Mesothelial cell of epicardium (in vitro differentiated cells): ENCODE data around the gene LYRM7. TPM values are rescaled to one million over a fixed set of nuclear protein-coding genes. Genes with fewer than 3 reads are reported as not detected.
"Not testable (repeated sequence)": the region's sequence is repeated elsewhere in the genome, so short reads cannot be mapped to it uniquely, and the experiment has no call there.

Source experiments
- DNase-seq, 2 experiments: peaks; one replicate each; pipeline ENCODE4 v3.0.0; 2021; ENCODE audit warnings: low spot score in 2 of 2; ENCODE audit not compliant: unreplicated experiment in 2 of 2
- H3K27ac Mint-ChIP-seq: 2 replicates; pipeline ENCODE4 v1.8.0; 2021; ENCODE audit warnings: mixed read lengths
- H3K27me3 Mint-ChIP-seq: 2 replicates; pipeline ENCODE4 v1.8.0; 2021; ENCODE audit warnings: low read depth, mixed read lengths
- H3K36me3 Mint-ChIP-seq: 2 replicates; pipeline ENCODE4 v1.8.0; 2021; ENCODE audit warnings: mixed read lengths
- H3K4me1 Mint-ChIP-seq: 2 replicates; pipeline ENCODE4 v1.8.0; 2021; ENCODE audit warnings: mixed read lengths
- H3K4me3 Mint-ChIP-seq: 2 replicates; pipeline ENCODE4 v1.8.0; 2021; ENCODE audit warnings: mild to moderate bottlenecking, moderate library complexity, mixed read lengths
- H3K9me3 Mint-ChIP-seq: 2 replicates; pipeline ENCODE4 v1.8.0; 2021; ENCODE audit warnings: mixed read lengths
- CTCF ChIP-seq: fragments of 200-600 bp; sonication (generic); IDR thresholded peaks from one replicate; pipeline ENCODE4 v1.5.0; 2021; ENCODE audit warnings: antibody characterized with exemption; ENCODE audit not compliant: unreplicated experiment
- total RNA-seq: library from RNA; stranded (reverse); gene quantifications from 3 replicates; pipeline ENCODE4 v1.2.1, GENCODE V29; 2021

The LYRM7 gene
- total RNA-seq, 1 donor from 2014 or later: 8.6 TPM

GRCh38 chr5:131186561-131187256 lies 16.0 kb downstream of the LYRM7 start:
- peaks cover 2% of the 10 kb centered on the region for H3K4me1 Mint-ChIP-seq
- no peak for TF ChIP-seq CTCF
- H3K27me3 Mint-ChIP-seq: no peaks in the 10 kb centered on the region
- no peak overlapping the region for H3K27ac Mint-ChIP-seq
- H3K4me3 Mint-ChIP-seq: no peak overlapping the region
- peaks cover 7% of the 10 kb centered on the region for H3K36me3 Mint-ChIP-seq
- DNase-seq: no peak
- H3K9me3 Mint-ChIP-seq: no peaks in the 10 kb centered on the region

DNA sequence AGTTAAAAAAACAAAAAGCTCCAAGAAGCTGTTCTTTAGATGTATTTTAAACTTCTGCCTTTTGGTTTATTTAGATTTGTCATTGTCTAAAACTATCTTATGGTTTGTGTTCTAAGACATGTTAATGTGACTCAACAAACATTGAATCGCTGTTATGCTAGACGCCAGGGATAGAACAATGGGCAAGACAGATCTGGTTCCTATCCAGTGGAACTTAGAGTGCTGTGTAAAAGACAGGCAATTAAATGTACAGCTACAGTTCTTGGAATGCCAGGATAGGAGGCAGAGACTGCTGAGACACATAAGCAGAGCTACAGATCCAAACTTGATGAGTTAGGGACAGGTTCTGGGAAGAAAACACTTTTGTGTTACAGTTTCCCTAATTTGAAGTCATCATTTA lies 22.4 kb downstream of the LYRM7 start:
- no peak overlapping the region for H3K27ac Mint-ChIP-seq
- peaks cover 7% of the 10 kb centered on the region for H3K36me3 Mint-ChIP-seq
- H3K4me1 Mint-ChIP-seq: peaks cover 2% of the 10 kb centered on the region

DNA sequence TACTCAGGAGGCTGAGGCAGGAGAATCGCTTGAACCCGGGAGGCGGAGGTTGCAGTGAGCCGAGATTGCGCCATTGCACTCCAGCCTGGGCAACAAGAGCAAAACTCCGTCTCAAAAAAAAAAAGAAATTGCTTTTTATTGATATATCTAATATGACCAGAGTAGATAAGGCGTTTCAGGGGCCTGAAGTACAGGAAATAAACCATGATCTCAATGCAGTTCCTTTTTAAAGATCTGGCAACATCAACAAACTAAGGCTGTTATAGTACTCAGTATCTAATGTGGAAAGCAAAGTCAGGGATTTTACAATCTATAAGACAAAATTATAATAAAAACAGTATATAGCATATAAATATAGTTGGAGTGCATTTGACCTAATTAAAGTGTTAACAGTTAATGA lies 23.2 kb downstream of the LYRM7 start:
- not testable (repeated sequence) for DNase-seq

More for the DNA sequence above, 22.4 kb downstream of the LYRM7 start:
- Mint-ChIP-seq H3K27me3 (no peaks in the 10 kb centered on the region), H3K4me3 (no peak overlapping the region), H3K9me3 (no peaks in the 10 kb centered on the region)
- no peak for TF ChIP-seq CTCF
- no peak for DNase-seq

DNA sequence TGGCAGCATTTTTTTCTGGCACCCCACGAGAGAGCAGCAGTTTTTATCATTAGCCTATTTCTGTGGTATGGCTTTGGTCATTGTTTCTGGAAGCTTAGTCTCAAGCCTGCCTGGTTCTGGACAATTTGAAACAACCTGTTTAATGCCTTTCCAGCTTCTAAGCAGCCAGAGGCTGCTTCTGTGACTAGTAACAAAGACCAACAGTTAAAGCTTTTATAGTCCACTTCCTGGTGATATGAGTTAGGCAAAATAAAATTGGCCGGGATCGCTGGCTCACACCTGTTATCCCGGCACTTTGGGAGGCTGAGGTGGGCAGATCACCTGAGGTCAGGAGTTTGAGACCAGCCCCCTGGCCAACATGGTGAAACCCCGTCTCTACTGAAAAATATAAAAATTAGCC lies 24.0 kb downstream of the LYRM7 start:
- no peaks in the 10 kb centered on the region for H3K9me3 Mint-ChIP-seq
- TF ChIP-seq CTCF: no peak
- DNase-seq: no peak
- peaks cover 2% of the 10 kb centered on the region for H3K4me1 Mint-ChIP-seq
- no peaks in the 10 kb centered on the region for H3K27me3 Mint-ChIP-seq
- H3K36me3 Mint-ChIP-seq: no peaks in the 10 kb centered on the region
- H3K4me3 Mint-ChIP-seq: no peak overlapping the region
- H3K27ac Mint-ChIP-seq: no peak overlapping the region

More for the DNA sequence above, 23.2 kb downstream of the LYRM7 start:
- H3K4me3 Mint-ChIP-seq, H3K27ac Mint-ChIP-seq, H3K9me3 Mint-ChIP-seq, H3K36me3 Mint-ChIP-seq, H3K4me1 Mint-ChIP-seq, H3K27me3 Mint-ChIP-seq: not testable (repeated sequence)

- Mint-ChIP-seq H3K4me3 (no peak overlapping the region), H3K27ac (no peak overlapping the region), H3K27me3 (no peaks in the 10 kb centered on the region), H3K4me1 (peaks cover 2% of the 10 kb centered on the region), H3K9me3 (no peaks in the 10 kb centered on the region), H3K36me3 (no peaks in the 10 kb centered on the region)
- TF ChIP-seq CTCF: no peak
- no peak for DNase-seq
Observed at GRCh38 chr5:131195696-131196095, 25.0 kb downstream of the LYRM7 start.

DNA sequence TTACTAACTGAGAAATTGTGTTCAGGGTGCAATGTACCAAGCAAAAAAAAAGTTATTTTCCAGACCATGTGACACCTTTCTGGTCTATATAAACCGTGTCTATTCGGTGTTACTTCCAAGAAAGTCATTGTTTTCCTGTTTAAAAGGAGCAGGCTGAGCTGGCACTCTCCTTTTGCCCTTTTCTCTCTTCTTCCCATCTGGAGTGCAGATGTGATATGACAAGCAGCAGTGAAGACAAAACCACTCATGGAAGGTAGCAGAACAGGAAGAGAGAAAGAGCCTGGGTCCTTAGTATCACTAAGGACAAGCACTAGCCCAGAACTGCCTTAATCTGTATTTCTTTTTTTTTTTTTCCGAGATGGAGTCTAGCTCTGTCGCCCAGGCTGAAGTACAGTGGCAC lies 25.6 kb downstream of the LYRM7 start:
- no peak for TF ChIP-seq CTCF
- no peak for DNase-seq
- Mint-ChIP-seq H3K27me3 (no peaks in the 10 kb centered on the region), H3K36me3 (no peaks in the 10 kb centered on the region), H3K27ac (no peak overlapping the region), H3K9me3 (no peaks in the 10 kb centered on the region), H3K4me3 (no peak overlapping the region), H3K4me1 (peaks cover 2% of the 10 kb centered on the region)
